Testis (tissue), 3 donors: ENCODE data around the gene CACNA1C. TPM values are rescaled to one million over a fixed set of nuclear protein-coding genes. Genes with fewer than 3 reads are reported as not detected.

Experiments used
- DNase-seq: peaks from one replicate; pipeline ENCODE4 v3.0.0-alpha.2; 2019
- H3K27ac ChIP-seq, 2 donors: fragments of 200-600 bp; sonication (generic); one replicate each; pipeline ENCODE4 v1.5.1; 2019
- H3K27me3 ChIP-seq: fragments of 200-600 bp; sonication (generic); one replicate; pipeline ENCODE4 v1.5.1; 2019
- H3K36me3 ChIP-seq: fragments of 200-600 bp; sonication (generic); one replicate; pipeline ENCODE4 v1.5.1; 2017; ENCODE audit warnings: low read depth; ENCODE audit errors: missing control alignments
- H3K4me1 ChIP-seq: fragments of 200-600 bp; sonication (generic); one replicate; pipeline ENCODE4 v1.5.1; 2019
- H3K4me3 ChIP-seq, 2 donors: fragments of 200-600 bp; sonication (generic); one replicate each; pipeline ENCODE4 v1.5.1; 2017 to 2019
- H3K9me3 ChIP-seq: fragments of 200-600 bp; sonication (generic); one replicate; pipeline ENCODE4 v1.5.1; 2017
- CTCF ChIP-seq, 3 experiments: fragments of 450-650 bp in 2 of 3; fragments of 200-600 bp in 1 of 3; sonication (generic) in 1 of 3; IDR thresholded peaks; one replicate each; pipeline ENCODE4 v1.5.1; 2016 to 2019; ENCODE audit warnings: antibody characterized with exemption in 3 of 3, mild to moderate bottlenecking in 2 of 3, moderate library complexity in 1 of 3
- POLR2A ChIP-seq: fragments of 450-650 bp; IDR thresholded peaks from one replicate; pipeline ENCODE4 v1.6.1; 2017; ENCODE audit warnings: antibody characterized with exemption, mild to moderate bottlenecking, moderate library complexity
- WGBS, 2 donors: methylation state at CpG; one replicate each; pipeline ENCODE4 v1.1.5; 2018; 5-methylcytosine and 5-hydroxymethylcytosine counted together
- intact Hi-C: fragments of 100-400 bp; cut with DNase I; formaldehyde crosslinking; loops from one replicate; pipeline ENCODE4 v1.15.1; 2023; ENCODE audit warnings: low total_unique reads
- polyA plus RNA-seq: library from polyadenylated mRNA; stranded (reverse); fragments of 350-450 nt; fragmentation: Illumina TruSeq; extraction: RNeasy Lipid Tissue Mini Kit (QIAGEN cat#74804); gene quantifications from one replicate; pipeline ENCODE4 v1.2.3, GENCODE V29; 2014; ENCODE audit warnings: low read depth, low replicate concordance; ENCODE audit not compliant: insufficient read depth
- total RNA-seq, 2 donors: library from RNA; depleted of rRNA; stranded (reverse); fragments of >200 nt; gene quantifications; one replicate each; pipeline ENCODE4 v1.2.3, GENCODE V29; 2016

Gene CACNA1C
- total and polyA plus RNA-seq, 3 donors from 2014 or later: 20.3 to 36.8 (median 32.0) TPM

DNA sequence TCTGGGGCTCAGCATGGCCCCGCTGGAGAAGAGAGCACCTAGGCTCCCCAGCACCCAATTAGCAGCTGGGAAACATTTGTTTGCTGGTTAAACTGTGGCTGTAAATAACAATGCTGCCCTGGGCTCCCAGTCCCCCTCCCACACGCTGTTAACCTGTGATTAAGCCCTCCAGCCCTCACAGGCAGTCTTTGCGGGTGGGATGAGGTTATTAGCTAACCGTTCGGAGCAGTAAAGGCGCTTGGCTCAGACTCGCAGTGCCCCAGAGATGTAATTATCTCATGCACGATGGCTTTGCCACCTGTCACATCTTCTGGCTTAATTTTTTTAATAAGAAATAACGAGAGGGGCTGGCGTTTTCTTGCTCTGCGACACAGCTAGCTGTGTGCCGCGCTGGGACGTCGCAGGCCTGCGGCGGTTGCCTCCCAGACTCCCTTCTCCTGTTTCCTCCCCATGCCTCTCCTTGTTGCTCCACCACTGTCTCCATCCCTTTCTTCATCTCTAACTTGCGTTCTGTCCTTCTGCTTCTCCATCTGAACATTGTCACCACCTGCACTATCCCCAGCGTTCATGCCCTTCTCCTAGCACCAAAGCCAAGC lies 502.8 kb downstream of the CACNA1C start:
- Histone ChIP-seq H3K27me3 (no peaks in the 10 kb centered on the region), H3K4me1 (no peaks in the 10 kb centered on the region), H3K36me3 (no peaks in the 10 kb centered on the region), H3K27ac (no peak overlapping the region), H3K9me3 (no peaks in the 10 kb centered on the region), H3K4me3 (no peak overlapping the region)
- WGBS, 2 donors: 77 to 93% methylated on average over 17 to 19 of the region's 19 CpGs
- DNase-seq: no peak
- intact Hi-C loops: no loop called here
- TF ChIP-seq CTCF (IDR thresholded peaks at IDR 0.05) (no peak), POLR2A (no peak)

- Histone ChIP-seq H3K27me3 (no peaks in the 10 kb centered on the region), H3K9me3 (no peaks in the 10 kb centered on the region), H3K4me3 (no peak overlapping the region), H3K4me1 (peaks cover 5% of the 10 kb centered on the region), H3K36me3 (no peaks in the 10 kb centered on the region), H3K27ac (no peak overlapping the region)
- DNase-seq: no peak
- TF ChIP-seq CTCF (IDR thresholded peaks at IDR 0.05) (no peak), POLR2A (no peak)
- 78 to 83% methylated on average over 3 of the region's 3 CpGs for WGBS, 2 donors
- intact Hi-C loops: no loop called here
Observed at GRCh38 chr12:2557597-2557996, 504.8 kb downstream of the CACNA1C start.

DNA sequence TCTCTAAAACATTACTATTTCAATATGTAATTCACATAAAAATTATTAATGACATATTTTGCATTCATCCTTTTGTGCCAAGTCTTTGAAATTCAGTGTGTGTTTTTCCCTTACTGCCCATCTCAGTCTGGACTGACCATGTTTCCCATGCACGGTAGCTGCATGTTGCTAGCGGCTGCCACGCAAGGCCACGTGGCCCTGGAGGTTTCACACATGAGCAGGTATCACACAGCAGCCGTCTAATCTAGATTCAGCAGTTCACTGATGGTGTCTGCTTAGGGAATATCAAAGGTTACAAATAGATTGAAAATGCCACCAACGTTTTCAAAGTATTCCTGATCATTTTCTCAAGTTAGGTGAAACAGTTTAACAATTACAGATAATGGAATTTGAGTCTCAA lies 507.1 kb downstream of the CACNA1C start:
- peaks cover 5% of the 10 kb centered on the region for H3K4me1 ChIP-seq

DNA sequence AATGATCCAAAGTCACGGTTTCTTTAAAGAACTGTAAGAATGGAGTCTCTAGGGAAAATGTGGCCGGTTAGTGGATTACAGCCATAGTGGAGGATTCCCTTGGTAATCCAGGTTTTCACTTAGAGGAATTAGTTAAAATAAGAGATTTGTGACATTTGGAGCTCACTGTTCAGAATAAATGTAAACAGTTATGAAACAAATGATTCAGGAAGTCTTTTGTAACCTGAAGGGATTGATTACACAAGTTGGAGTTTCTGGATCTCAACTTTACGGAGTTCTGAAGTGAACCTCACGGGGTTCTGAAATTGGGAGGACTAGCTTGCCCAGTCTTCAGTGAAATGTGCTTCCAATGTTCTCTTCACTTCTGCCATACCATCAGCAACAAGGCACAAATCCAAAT lies 507.6 kb downstream of the CACNA1C start:
- H3K4me1 ChIP-seq: peaks cover 5% of the 10 kb centered on the region
- 89 to 94% methylated on average over 4 of the region's 4 CpGs for WGBS, 2 donors
- intact Hi-C loops: no loop called here
- DNase-seq: no peak
- H3K27ac ChIP-seq: no peak overlapping the region
- no peaks in the 10 kb centered on the region for H3K9me3 ChIP-seq
- TF ChIP-seq CTCF (IDR thresholded peaks at IDR 0.05) (no peak), POLR2A (no peak)
- H3K27me3 ChIP-seq: no peaks in the 10 kb centered on the region
- no peaks in the 10 kb centered on the region for H3K36me3 ChIP-seq
- H3K4me3 ChIP-seq: no peak overlapping the region

More for the DNA sequence above, 507.1 kb downstream of the CACNA1C start:
- TF ChIP-seq POLR2A (no peak), CTCF (IDR thresholded peaks at IDR 0.05) (no peak)
- Histone ChIP-seq H3K9me3 (no peaks in the 10 kb centered on the region), H3K4me3 (no peak overlapping the region), H3K27me3 (no peaks in the 10 kb centered on the region), H3K27ac (no peak overlapping the region), H3K36me3 (no peaks in the 10 kb centered on the region)
- intact Hi-C loops: no loop called here
- no peak for DNase-seq
- 90 to 91% methylated on average over 6 of the region's 6 CpGs for WGBS, 2 donors

- no peak for DNase-seq
- WGBS, 2 donors: 83 to 89% methylated on average over 10 of the region's 10 CpGs
- H3K36me3 ChIP-seq: no peaks in the 10 kb centered on the region
- H3K27ac ChIP-seq: no peak overlapping the region
- intact Hi-C loops: no loop called here
- TF ChIP-seq CTCF (IDR thresholded peaks at IDR 0.05) (no peak), POLR2A (no peak)
- peaks cover 5% of the 10 kb centered on the region for H3K4me1 ChIP-seq
- no peaks in the 10 kb centered on the region for H3K27me3 ChIP-seq
- H3K4me3 ChIP-seq: no peak overlapping the region
- H3K9me3 ChIP-seq: no peaks in the 10 kb centered on the region
Observed at GRCh38 chr12:2561367-2561766, 508.6 kb downstream of the CACNA1C start.
